WTC11 (cell line): ENCODE measurements around the gene GMEB1.
"Not testable (repeated sequence)": the region's sequence is repeated elsewhere in the genome, so short reads cannot be mapped to it uniquely, and the experiment has no call there.

ENCODE experiments used
- CTCF ChIP-seq: fragments of 200-600 bp; IDR thresholded peaks from 2 replicates; pipeline ENCODE4 v1.8.0; 2022; ENCODE audit warnings: antibody characterized with exemption
- E2F5 ChIP-seq: sonication (generic); formaldehyde crosslinking; IDR thresholded peaks from 2 replicates; pipeline ENCODE4 v1.8.1; 2022; ENCODE audit warnings: mild to moderate bottlenecking, moderate library complexity, missing genetic modification reagents
- HMGA2 ChIP-seq: fragments of 250-450 bp; sonication (Bioruptor Pico); IDR thresholded peaks from 2 replicates; pipeline ENCODE4 v1.4.0; 2021; ENCODE audit warnings: mild to moderate bottlenecking, moderate library complexity
- JUN ChIP-seq: sonication (generic); formaldehyde crosslinking; IDR thresholded peaks from 2 replicates; pipeline ENCODE4 v1.8.0; 2023; ENCODE audit warnings: mild to moderate bottlenecking, missing genetic modification reagents
- USF1 ChIP-seq: sonication (generic); formaldehyde crosslinking; IDR thresholded peaks from 2 replicates; pipeline ENCODE4 v1.8.0; 2022; ENCODE audit warnings: mild to moderate bottlenecking, missing genetic modification reagents
- USF2 ChIP-seq: sonication (generic); formaldehyde crosslinking; IDR thresholded peaks from 2 replicates; pipeline ENCODE4 v1.8.1; 2023; ENCODE audit warnings: mild to moderate bottlenecking, missing genetic modification reagents, moderate library complexity
- ZNF423 ChIP-seq: fragments of 250-450 bp; sonication (Bioruptor Pico); IDR thresholded peaks from 2 replicates; pipeline ENCODE4 v2.1.2; 2022; ENCODE audit warnings: mild to moderate bottlenecking, moderate library complexity
- ZNF532 ChIP-seq: fragments of 250-450 bp; sonication (Bioruptor Pico); IDR thresholded peaks from 2 replicates; pipeline ENCODE4 v1.9.0; 2021; ENCODE audit warnings: mild to moderate bottlenecking, borderline replicate concordance

GRCh38 chr1:28645406-28645805, 23.2 kb upstream of the GMEB1 start:
- TF ChIP-seq CTCF; HMGA2; USF2 (CRISPR knock-in tag); USF1 (CRISPR knock-in tag); ZNF423 (CRISPR knock-in tag); ZNF532; E2F5; JUN (CRISPR knock-in tag): not testable (repeated sequence)
